ENCODE measurements around the gene DEDD2.
A peak's percentile ranks its signal among the peaks of the same experiment; 100 is the strongest.

The DEDD2 gene

DNA sequence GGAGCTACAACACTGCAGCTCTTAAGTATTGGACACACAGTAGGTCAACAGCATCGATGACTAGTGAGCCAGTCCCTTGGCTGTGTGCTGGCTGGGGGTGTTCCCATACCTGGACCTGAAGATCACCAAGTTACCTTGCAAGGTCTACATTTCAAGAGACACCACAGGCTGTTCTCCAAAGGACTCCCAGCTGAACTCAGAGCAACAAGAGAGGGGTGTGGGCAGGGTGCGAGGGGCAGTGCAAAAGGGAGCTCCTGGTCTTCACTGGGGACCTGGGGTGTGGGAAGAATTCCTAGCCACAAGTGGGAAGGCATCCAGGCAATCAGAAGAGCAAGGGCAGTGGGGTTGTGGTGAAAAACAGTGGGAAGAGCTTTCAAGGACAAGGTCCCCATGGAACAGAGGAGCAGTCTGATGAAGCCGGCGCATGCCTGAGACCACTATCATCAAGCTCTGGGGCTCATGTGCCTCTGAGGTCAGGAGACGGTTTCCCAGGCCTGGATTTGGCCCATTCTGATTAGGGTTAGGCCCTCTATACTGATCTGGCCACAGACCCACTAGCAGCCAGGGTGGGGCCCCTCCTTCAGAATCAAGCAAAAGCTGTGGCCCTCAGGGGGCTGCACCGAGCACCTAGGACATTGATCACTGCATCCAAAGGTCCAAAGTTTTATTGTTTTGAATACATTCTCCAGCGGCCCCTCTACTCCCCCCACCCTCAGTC lies 29.6 kb upstream of the DEDD2 start:
- Histone ChIP-seq H3K27ac (ENCODE audit: low read length) (no peak overlapping the region), H3K4me1 (ENCODE audit: insufficient read depth, low read length) (peaks cover 23% of the 10 kb centered on the region), H3K27me3 (ENCODE audit: insufficient read depth, low read length, poor library complexity) (no peaks in the 10 kb centered on the region), H3K9me3 (ENCODE audit: insufficient read depth, low read length, severe bottlenecking) (no peaks in the 10 kb centered on the region), H3K4me2 (ENCODE audit: insufficient read depth, low read length) (no peak overlapping the region), H3K4me3 (ENCODE audit: low read depth in 1 of 2, low read length in 2 of 2) (no peak overlapping the region), H4K20me1 (ENCODE audit: insufficient read depth, low read length) (peaks cover 23% of the 10 kb centered on the region), H3K9ac (ENCODE audit: low read depth, low read length) (no peak overlapping the region), H2AFZ (ENCODE audit: low read depth, low read length) (no peak overlapping the region), H3K79me2 (ENCODE audit: insufficient read depth, low read length) (peaks cover 35% of the 10 kb centered on the region), H3K36me3 (ENCODE audit: insufficient read depth, low read length) (peaks cover 28% of the 10 kb centered on the region)
- no peak for DNase-seq
- TF ChIP-seq, protein P1, sequence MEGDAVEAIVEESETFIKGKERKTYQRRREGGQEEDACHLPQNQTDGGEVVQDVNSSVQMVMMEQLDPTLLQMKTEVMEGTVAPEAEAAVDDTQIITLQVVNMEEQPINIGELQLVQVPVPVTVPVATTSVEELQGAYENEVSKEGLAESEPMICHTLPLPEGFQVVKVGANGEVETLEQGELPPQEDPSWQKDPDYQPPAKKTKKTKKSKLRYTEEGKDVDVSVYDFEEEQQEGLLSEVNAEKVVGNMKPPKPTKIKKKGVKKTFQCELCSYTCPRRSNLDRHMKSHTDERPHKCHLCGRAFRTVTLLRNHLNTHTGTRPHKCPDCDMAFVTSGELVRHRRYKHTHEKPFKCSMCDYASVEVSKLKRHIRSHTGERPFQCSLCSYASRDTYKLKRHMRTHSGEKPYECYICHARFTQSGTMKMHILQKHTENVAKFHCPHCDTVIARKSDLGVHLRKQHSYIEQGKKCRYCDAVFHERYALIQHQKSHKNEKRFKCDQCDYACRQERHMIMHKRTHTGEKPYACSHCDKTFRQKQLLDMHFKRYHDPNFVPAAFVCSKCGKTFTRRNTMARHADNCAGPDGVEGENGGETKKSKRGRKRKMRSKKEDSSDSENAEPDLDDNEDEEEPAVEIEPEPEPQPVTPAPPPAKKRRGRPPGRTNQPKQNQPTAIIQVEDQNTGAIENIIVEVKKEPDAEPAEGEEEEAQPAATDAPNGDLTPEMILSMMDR (IDR thresholded peaks at IDR 0.05; ENCODE audit: borderline replicate concordance, extremely low read depth, low read length, poor library complexity, severe bottlenecking): no peak
- no peak for TF ChIP-seq EZH2 (IDR thresholded peaks at IDR 0.05; ENCODE audit: borderline replicate concordance, low read depth, low read length, severe bottlenecking)
- no peak for ATAC-seq (ENCODE audit: insufficient read depth, low read depth)

DNA sequence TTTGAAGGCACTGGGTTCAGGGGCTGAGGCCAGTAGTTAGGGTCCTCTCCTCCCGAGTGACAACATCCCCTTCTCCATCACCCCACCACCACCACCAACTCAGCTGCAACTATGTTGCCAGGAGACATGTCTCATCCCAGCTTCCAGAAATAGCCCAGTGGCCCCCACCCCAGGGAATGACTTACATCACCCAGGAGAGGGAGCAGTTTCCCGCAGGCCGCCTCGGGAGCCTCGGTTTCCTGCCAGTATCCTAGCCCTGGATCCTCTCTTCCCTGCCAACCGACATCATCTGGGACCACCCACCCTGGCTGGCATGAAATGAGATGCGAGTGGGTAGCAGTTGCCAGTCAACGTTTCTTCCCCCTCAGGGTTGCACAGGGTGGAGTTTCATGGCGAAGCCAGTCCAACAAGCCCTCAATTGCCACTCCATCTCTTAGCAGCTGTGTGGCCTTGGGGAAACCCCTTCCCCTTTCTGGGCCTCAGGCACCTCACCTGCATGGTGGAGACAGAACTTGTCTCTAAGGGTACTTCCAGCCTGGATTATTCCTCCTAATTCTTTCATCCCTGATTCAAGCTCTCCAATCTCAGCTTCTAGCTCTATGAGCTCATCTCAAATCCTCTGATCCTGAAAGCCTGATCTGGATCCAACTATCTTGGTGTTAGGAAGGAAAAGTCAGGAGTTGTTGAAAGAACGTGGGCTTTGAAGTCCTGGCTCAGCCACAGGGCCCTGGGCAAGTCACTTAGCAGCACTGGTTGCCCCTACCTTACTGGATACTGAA lies 28.9 kb upstream of the DEDD2 start:
- TF ChIP-seq EZH2 (IDR thresholded peaks at IDR 0.05; ENCODE audit: borderline replicate concordance, low read depth, low read length, severe bottlenecking): no peak
- TF ChIP-seq, protein P1 (IDR thresholded peaks at IDR 0.05; ENCODE audit: borderline replicate concordance, extremely low read depth, low read length, poor library complexity, severe bottlenecking): peak; percentile 21
- Histone ChIP-seq H2AFZ (ENCODE audit: low read depth, low read length) (no peak overlapping the region), H3K36me3 (ENCODE audit: insufficient read depth, low read length) (peaks cover 28% of the 10 kb centered on the region), H3K27ac (ENCODE audit: low read length) (no peak overlapping the region), H3K4me2 (ENCODE audit: insufficient read depth, low read length) (no peak overlapping the region), H3K9ac (ENCODE audit: low read depth, low read length) (no peak overlapping the region), H3K79me2 (ENCODE audit: insufficient read depth, low read length) (peaks cover 35% of the 10 kb centered on the region), H3K4me3 (ENCODE audit: low read depth in 1 of 2, low read length in 2 of 2) (no peak overlapping the region), H3K27me3 (ENCODE audit: insufficient read depth, low read length, poor library complexity) (no peaks in the 10 kb centered on the region), H3K4me1 (ENCODE audit: insufficient read depth, low read length) (peaks cover 20% of the 10 kb centered on the region), H3K9me3 (ENCODE audit: insufficient read depth, low read length, severe bottlenecking) (no peaks in the 10 kb centered on the region), H4K20me1 (ENCODE audit: insufficient read depth, low read length) (peaks cover 20% of the 10 kb centered on the region)
- DNase-seq (no peak), ATAC-seq (ENCODE audit: insufficient read depth, low read depth) (no peak)

DNA sequence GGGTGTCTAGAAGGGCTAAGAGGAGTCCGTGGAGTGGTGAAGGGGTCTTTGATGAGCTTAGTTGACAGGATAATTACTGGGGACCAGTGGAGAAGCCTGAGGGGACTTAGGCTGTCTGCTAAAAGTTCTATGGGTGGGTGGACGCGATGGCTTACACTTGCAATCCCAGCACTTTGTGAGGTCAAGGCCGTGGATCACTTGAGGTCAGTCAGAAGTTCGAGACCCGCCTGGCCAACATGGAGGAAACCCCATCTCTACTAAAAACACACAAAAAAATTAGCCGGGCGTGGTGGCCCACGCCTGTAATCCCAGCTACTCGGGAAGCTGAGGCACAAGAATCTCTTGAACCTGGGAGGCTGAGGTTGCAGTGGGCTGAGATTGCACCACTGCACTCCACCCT lies 27.8 kb upstream of the DEDD2 start:
- peak overlapping the region; percentile 82 for H3K9ac ChIP-seq (ENCODE audit: low read depth, low read length)
- peak overlapping the region; percentile 97 for H3K4me2 ChIP-seq (ENCODE audit: insufficient read depth, low read length)
- no peak for TF ChIP-seq EZH2 (IDR thresholded peaks at IDR 0.05; ENCODE audit: borderline replicate concordance, low read depth, low read length, severe bottlenecking)
- TF ChIP-seq, protein P1 (IDR thresholded peaks at IDR 0.05; ENCODE audit: borderline replicate concordance, extremely low read depth, low read length, poor library complexity, severe bottlenecking): no peak
- H3K4me1 ChIP-seq (ENCODE audit: insufficient read depth, low read length): peaks cover 31% of the 10 kb centered on the region
- ATAC-seq (ENCODE audit: insufficient read depth, low read depth): no peak
- no peaks in the 10 kb centered on the region for H3K27me3 ChIP-seq (ENCODE audit: insufficient read depth, low read length, poor library complexity)
- DNase-seq: no peak
- peaks cover 36% of the 10 kb centered on the region for H3K79me2 ChIP-seq (ENCODE audit: insufficient read depth, low read length)
- peak overlapping the region; percentile 94 for H3K27ac ChIP-seq (ENCODE audit: low read length)
- peak overlapping the region; percentile 74 for H2AFZ ChIP-seq (ENCODE audit: low read depth, low read length)
- peaks cover 17% of the 10 kb centered on the region for H4K20me1 ChIP-seq (ENCODE audit: insufficient read depth, low read length)
- H3K36me3 ChIP-seq (ENCODE audit: insufficient read depth, low read length): peaks cover 24% of the 10 kb centered on the region
- H3K9me3 ChIP-seq (ENCODE audit: insufficient read depth, low read length, severe bottlenecking): no peaks in the 10 kb centered on the region
- H3K4me3 ChIP-seq (ENCODE audit: low read depth in 1 of 2, low read length in 2 of 2): peak overlapping the region in 1 of 2 experiments; percentile 70; a peak in 2 of 4 replicates

Data from DND-41 (cell line).